Lung (tissue), 12 donors: ENCODE measurements around the gene PTPRN2. TPM values are rescaled to one million over a fixed set of nuclear protein-coding genes. Genes with fewer than 3 reads are reported as not detected.

ENCODE experiments used
- ATAC-seq: fragments of 200-7000 bp; cut with Tn5 transposase; one replicate; pipeline ENCODE4 v1.9.1; 2020; ENCODE audit warnings: moderate number of reproducible peaks; ENCODE audit not compliant: insufficient read depth, low FRiP score
- DNase-seq, 3 donors: peaks; one replicate each; pipeline ENCODE4 v3.0.0-alpha.2; 2013 to 2017
- H3K27ac ChIP-seq, 2 donors: one replicate each; pipeline ENCODE4 v1.5.1; 2013; ENCODE audit warnings: mild to moderate bottlenecking in 2 of 2, moderate library complexity in 2 of 2, control low read depth in 1 of 2, inconsistent platforms in 1 of 2, low read depth in 1 of 2, low read length in 1 of 2
- H3K27me3 ChIP-seq, 3 donors: one replicate each; pipeline ENCODE4 v1.5.1; 2013; ENCODE audit warnings: low read length in 2 of 3; ENCODE audit not compliant: control insufficient read depth in 3 of 3, insufficient read depth in 3 of 3
- H3K36me3 ChIP-seq, 4 donors: one replicate each; pipeline ENCODE4 v1.5.1; 2013; ENCODE audit warnings: low read length in 4 of 4, mild to moderate bottlenecking in 1 of 4, moderate library complexity in 1 of 4; ENCODE audit not compliant: control insufficient read depth in 4 of 4, insufficient read depth in 4 of 4
- H3K4me1 ChIP-seq, 5 donors: one replicate each; pipeline ENCODE4 v1.5.1; 2013; ENCODE audit warnings: low read length in 5 of 5, mild to moderate bottlenecking in 2 of 5, moderate library complexity in 1 of 5; ENCODE audit not compliant: control insufficient read depth in 5 of 5, insufficient read depth in 5 of 5
- H3K4me3 ChIP-seq: one replicate; pipeline ENCODE4 v1.5.1; 2013; ENCODE audit warnings: mild to moderate bottlenecking, control low read depth, moderate library complexity
- H3K9ac ChIP-seq, 2 donors: one replicate each; pipeline ENCODE4 v1.5.1; 2013; ENCODE audit warnings: low read length in 2 of 2, control low read depth in 1 of 2; ENCODE audit not compliant: insufficient read depth in 1 of 2
- H3K9me3 ChIP-seq, 4 donors: one replicate each; pipeline ENCODE4 v1.5.1; 2013; ENCODE audit warnings: low read length in 3 of 4, mild to moderate bottlenecking in 1 of 4, moderate library complexity in 1 of 4; ENCODE audit not compliant: control insufficient read depth in 4 of 4, insufficient read depth in 3 of 4
- WGBS, 2 donors: extraction: QIAGEN DNeasy Blood & Tissue Kit; methylation state at CpG; one replicate each; pipeline ENCODE4 v1.1.7; 2013; 5-methylcytosine and 5-hydroxymethylcytosine counted together
- polyA plus RNA-seq, 2 donors: library from polyadenylated mRNA; stranded (reverse); fragments of 200-250 nt; gene quantifications; one replicate each; pipeline ENCODE4 v1.2.1, GENCODE V29; 2013
- total RNA-seq, 2 donors: library from RNA; depleted of rRNA in 1 of 2; stranded (reverse); fragments of >200 nt in 1 of 2; gene quantifications; one replicate each; pipeline ENCODE4 v1.2.1, GENCODE V29; 2014 to 2021
- TF ChIP-seq, protein P1 (sequence below): IDR thresholded peaks from 2 replicates; pipeline ENCODE4 v1.5.1; 2012; ENCODE audit warnings: mild to moderate bottlenecking; ENCODE audit errors: control extremely low read depth, extremely low read depth
- donor health status: control.
- donor health status: control.
- donor health status: Bipolar disorder and iron deficiency.
- donor health status: healthy.
- donor health status: DM: yes; HTN: yes; CAD: no.

PTPRN2 gene
- total and polyA plus RNA-seq, 4 donors, result 2.1 to 7.4 (median 4.4) TPM

DNA sequence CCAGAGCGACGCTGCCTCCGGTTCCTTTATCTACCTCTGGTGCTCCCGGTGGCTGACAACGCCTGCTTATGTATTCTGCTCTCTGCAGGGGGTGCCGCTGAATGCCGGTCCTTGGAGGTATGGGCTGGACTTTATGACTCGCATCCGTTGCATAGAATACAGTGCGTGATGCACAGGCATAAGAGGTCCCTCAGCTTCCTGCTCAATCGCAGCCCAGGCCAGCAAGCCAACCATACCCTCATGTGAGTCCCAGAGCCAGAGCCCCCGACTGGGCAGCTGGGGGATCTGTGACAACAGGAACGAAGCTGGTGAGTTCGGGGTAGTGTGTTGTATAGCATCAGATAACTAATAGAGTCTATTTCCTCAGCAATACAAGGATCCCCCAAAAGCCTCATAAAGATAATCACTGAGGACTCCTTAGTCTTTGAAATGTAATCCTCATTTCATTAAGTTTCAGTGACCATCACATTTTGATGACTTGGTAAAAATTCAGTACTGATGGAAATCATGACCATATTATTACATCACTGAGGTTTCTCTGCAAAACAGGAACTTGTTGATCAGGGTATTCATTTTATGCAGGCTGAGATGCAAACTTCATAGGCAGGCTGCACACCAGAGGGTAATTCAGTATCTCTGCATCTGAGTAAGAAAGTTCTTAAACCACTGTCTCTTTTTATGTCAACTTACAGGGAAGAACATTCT, 607.8 kb downstream of the PTPRN2 start:
- Histone ChIP-seq H3K9ac (no peak overlapping the region), H3K9me3 (peaks cover 0 to 15% (median 0%) of the 10 kb centered on the region in 4 donors), H3K27ac (no peak overlapping the region), H3K4me1 (no peaks in the 10 kb centered on the region), H3K36me3 (no peaks in the 10 kb centered on the region), H3K27me3 (no peaks in the 10 kb centered on the region), H3K4me3 (no peak overlapping the region)
- no peak for ATAC-seq
- TF ChIP-seq, protein P1, sequence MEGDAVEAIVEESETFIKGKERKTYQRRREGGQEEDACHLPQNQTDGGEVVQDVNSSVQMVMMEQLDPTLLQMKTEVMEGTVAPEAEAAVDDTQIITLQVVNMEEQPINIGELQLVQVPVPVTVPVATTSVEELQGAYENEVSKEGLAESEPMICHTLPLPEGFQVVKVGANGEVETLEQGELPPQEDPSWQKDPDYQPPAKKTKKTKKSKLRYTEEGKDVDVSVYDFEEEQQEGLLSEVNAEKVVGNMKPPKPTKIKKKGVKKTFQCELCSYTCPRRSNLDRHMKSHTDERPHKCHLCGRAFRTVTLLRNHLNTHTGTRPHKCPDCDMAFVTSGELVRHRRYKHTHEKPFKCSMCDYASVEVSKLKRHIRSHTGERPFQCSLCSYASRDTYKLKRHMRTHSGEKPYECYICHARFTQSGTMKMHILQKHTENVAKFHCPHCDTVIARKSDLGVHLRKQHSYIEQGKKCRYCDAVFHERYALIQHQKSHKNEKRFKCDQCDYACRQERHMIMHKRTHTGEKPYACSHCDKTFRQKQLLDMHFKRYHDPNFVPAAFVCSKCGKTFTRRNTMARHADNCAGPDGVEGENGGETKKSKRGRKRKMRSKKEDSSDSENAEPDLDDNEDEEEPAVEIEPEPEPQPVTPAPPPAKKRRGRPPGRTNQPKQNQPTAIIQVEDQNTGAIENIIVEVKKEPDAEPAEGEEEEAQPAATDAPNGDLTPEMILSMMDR, result no peak
- DNase-seq, result no peak
- 79 to 81% methylated on average over 14 of the region's 14 CpGs for WGBS, 2 donors

DNA sequence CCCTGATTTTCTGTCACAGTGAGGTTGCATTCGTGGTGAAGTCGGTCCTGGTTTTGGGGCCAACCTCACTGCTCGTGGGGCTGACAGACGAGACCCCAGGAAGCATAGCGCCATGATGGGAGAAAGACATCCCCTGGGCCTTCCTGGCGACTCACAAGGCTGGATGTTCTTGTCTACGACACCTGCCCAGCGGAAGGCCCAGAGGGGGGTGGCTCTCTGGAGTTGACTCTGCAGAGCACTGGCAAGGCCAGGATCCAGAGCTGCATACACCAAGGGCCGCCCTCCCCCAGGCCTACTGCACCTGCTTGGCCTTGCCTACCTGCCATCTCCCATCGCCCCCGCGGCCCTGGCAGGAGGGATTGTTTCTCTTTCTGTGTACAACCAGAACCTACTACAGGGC, 608.9 kb downstream of the PTPRN2 start:
- TF ChIP-seq, protein P1, result no peak
- H3K9ac ChIP-seq, result no peak overlapping the region
- H3K27me3 ChIP-seq, result no peaks in the 10 kb centered on the region
- H3K36me3 ChIP-seq, result no peaks in the 10 kb centered on the region
- no peaks in the 10 kb centered on the region for H3K4me1 ChIP-seq
- ATAC-seq (no peak), DNase-seq (no peak)
- H3K27ac ChIP-seq, result no peak overlapping the region
- H3K9me3 ChIP-seq, result peaks cover 0 to 25% (median 0%) of the 10 kb centered on the region in 4 donors
- WGBS, 2 donors, result 80 to 84% methylated on average over 12 of the region's 12 CpGs
- no peak overlapping the region for H3K4me3 ChIP-seq

DNA sequence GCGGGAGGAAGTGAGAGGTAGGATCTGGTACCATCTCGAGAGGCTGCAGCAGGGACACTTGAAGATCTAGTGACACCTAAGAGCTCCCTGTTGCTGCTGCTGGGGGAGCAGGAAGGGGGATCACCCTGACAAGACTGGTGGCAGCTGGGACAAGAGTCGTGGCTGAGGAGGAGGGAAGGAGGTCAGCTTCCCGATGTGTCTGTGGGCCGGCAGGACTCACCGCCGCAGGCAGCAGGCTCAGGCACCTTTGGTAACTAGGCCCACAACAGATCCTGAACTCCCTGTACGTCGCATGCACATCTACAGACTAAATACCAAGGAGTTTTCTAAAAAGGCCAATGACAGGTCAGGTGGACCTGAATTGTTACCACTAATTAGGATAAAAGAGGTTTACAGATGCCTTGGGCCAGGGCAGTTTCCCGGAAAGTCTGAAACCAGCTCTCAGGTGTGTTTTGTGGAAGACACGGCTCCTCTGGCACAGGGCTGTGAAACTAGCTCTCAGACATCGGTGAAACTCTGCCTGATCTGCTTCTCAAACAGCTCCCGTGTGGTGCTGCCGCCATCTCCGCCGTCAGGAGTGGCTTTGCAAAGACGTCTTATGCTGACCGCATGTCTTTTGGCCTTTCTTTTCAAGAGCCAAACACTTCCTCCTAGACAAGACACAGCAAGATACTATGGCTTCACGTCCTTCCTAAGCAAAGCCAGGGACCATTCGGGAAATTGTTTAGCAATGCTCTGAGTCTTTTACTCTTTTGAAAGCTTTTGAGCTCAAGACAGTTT, 609.7 kb downstream of the PTPRN2 start:
- Histone ChIP-seq H3K27ac (no peak overlapping the region), H3K9ac (no peak overlapping the region), H3K27me3 (no peaks in the 10 kb centered on the region), H3K9me3 (peaks cover 0 to 28% (median 0%) of the 10 kb centered on the region in 4 donors), H3K36me3 (no peaks in the 10 kb centered on the region), H3K4me1 (no peaks in the 10 kb centered on the region), H3K4me3 (no peak overlapping the region)
- TF ChIP-seq, protein P1, result no peak
- ATAC-seq (no peak), DNase-seq (no peak)
- 82 to 85% methylated on average over 20 of the region's 20 CpGs for WGBS, 2 donors
